MM.1S (cell line): ENCODE measurements around the gene M6PR.

Experiments
- DNase-seq: peaks from one replicate; pipeline ENCODE4 v3.0.0-alpha.2; 2015
- H2AFZ ChIP-seq: fragments of 300-600 bp; sonication (generic); 2 replicates; pipeline ENCODE4 v1.6.0; 2016; ENCODE audit warnings: antibody characterized with exemption, low read length
- H3F3A ChIP-seq: fragments of 300-600 bp; sonication (generic); 2 replicates; pipeline ENCODE4 v1.6.1; 2016; ENCODE audit warnings: mild to moderate bottlenecking, antibody characterized with exemption, low read length, moderate library complexity, mixed read lengths; ENCODE audit not compliant: insufficient read depth
- H3K27ac ChIP-seq: fragments of 300-600 bp; sonication (generic); 2 replicates; pipeline ENCODE4 v1.5.1; 2016; ENCODE audit warnings: mild to moderate bottlenecking, low read length
- H3K27me3 ChIP-seq: fragments of 300-600 bp; sonication (generic); replicated peaks from 2 replicates; pipeline ENCODE4 v1.6.0; 2016; ENCODE audit warnings: low read length; ENCODE audit not compliant: insufficient read depth
- H3K36me3 ChIP-seq: fragments of 300-600 bp; sonication (generic); replicated peaks from 2 replicates; pipeline ENCODE4 v1.6.1; 2016; ENCODE audit warnings: mild to moderate bottlenecking, low read length, mixed read lengths; ENCODE audit not compliant: insufficient read depth
- H3K4me1 ChIP-seq: fragments of 300-600 bp; sonication (generic); 2 replicates; pipeline ENCODE4 v1.6.1; 2016; ENCODE audit warnings: low read length, mixed read lengths
- H3K4me2 ChIP-seq: fragments of 300-600 bp; sonication (generic); 2 replicates; pipeline ENCODE4 v1.6.0; 2016; ENCODE audit warnings: low read depth, low read length
- H3K4me3 ChIP-seq: fragments of 300-600 bp; sonication (generic); 2 replicates; pipeline ENCODE4 v1.5.1; 2016; ENCODE audit warnings: low read length, mixed read lengths
- H3K79me2 ChIP-seq: fragments of 300-600 bp; sonication (generic); 2 replicates; pipeline ENCODE4 v1.6.1; 2016; ENCODE audit warnings: mixed run types, low read length, mixed read lengths
- H3K9ac ChIP-seq: fragments of 300-600 bp; sonication (generic); 2 replicates; pipeline ENCODE4 v1.6.1; 2016; ENCODE audit warnings: low read length, mixed read lengths
- H3K9me2 ChIP-seq: fragments of 300-600 bp; sonication (generic); replicated peaks from 2 replicates; pipeline ENCODE4 v1.6.1; 2016; ENCODE audit warnings: mild to moderate bottlenecking, low read length, mixed read lengths; ENCODE audit not compliant: insufficient read depth
- H3K9me3 ChIP-seq: fragments of 300-600 bp; sonication (generic); replicated peaks from 2 replicates; pipeline ENCODE4 v1.6.1; 2016; ENCODE audit warnings: mild to moderate bottlenecking, low read length, mixed read lengths; ENCODE audit not compliant: insufficient read depth
- H4K20me1 ChIP-seq: fragments of 300-600 bp; sonication (generic); 2 replicates; pipeline ENCODE4 v1.6.1; 2016; ENCODE audit warnings: mild to moderate bottlenecking, low read length, moderate library complexity, mixed read lengths; ENCODE audit not compliant: insufficient read depth
- CTCF ChIP-seq: fragments of 300-600 bp; sonication (generic); IDR thresholded peaks from 2 replicates; pipeline ENCODE4 v1.5.1; 2016; ENCODE audit warnings: antibody characterized with exemption, low read length, mixed read lengths
- EZH2 ChIP-seq: fragments of 300-600 bp; sonication (generic); optimal IDR thresholded peaks from 2 replicates; pipeline ENCODE3; 2017; ENCODE audit warnings: low read depth, mild to moderate bottlenecking, antibody characterized with exemption, low read length, mixed read lengths
- EZH2phosphoT487 ChIP-seq: fragments of 300-600 bp; sonication (generic); IDR thresholded peaks from 2 replicates; pipeline ENCODE4 v1.6.1; 2018; ENCODE audit warnings: antibody characterized with exemption, low read length

Gene M6PR

GRCh38 chr12:8947737-8948136 lies 1.7 kb downstream of the M6PR start:
- Histone ChIP-seq H3K4me2 (peak overlapping the region; percentile 84), H3K9ac (no peak overlapping the region), H3F3A (peaks cover 10% of the 10 kb centered on the region; the same call in 1 of the 2 replicates), H3K4me3 (peak overlapping the region; percentile 98; the same call in 1 of the 2 replicates), H2AFZ (no peak overlapping the region), H3K79me2 (peaks cover 44% of the 10 kb centered on the region), H3K36me3 (peaks cover 24% of the 10 kb centered on the region), H3K27me3 (no peaks in the 10 kb centered on the region), H3K4me1 (peaks cover 18% of the 10 kb centered on the region), H3K27ac (no peak overlapping the region), H3K9me3 (no peaks in the 10 kb centered on the region), H4K20me1 (0 out of 2 replicates have a peak, but pooled peaks cover 5% of the 10 kb centered on the region), H3K9me2 (no peaks in the 10 kb centered on the region)
- DNase-seq = no peak
- TF ChIP-seq EZH2 (no peak), EZH2phosphoT487 (no peak), CTCF (no peak)

GRCh38 chr12:8946733-8947132 lies 2.7 kb downstream of the M6PR start:
- Histone ChIP-seq H3F3A (peaks cover 10% of the 10 kb centered on the region; the same call in 1 of the 2 replicates), H3K9ac (no peak overlapping the region), H3K9me3 (no peaks in the 10 kb centered on the region), H3K27ac (no peak overlapping the region), H3K9me2 (no peaks in the 10 kb centered on the region), H4K20me1 (0 out of 2 replicates have a peak, but pooled peaks cover 5% of the 10 kb centered on the region), H3K27me3 (no peaks in the 10 kb centered on the region), H2AFZ (no peak overlapping the region), H3K36me3 (peaks cover 32% of the 10 kb centered on the region), H3K79me2 (peaks cover 44% of the 10 kb centered on the region), H3K4me3 (no peak overlapping the region), H3K4me1 (peaks cover 18% of the 10 kb centered on the region), H3K4me2 (peak overlapping the region; percentile 84; the same call in 1 of the 2 replicates)
- no peak for DNase-seq
- no peak for TF ChIP-seq EZH2phosphoT487
- TF ChIP-seq EZH2 = no peak
- no peak for TF ChIP-seq CTCF

- Histone ChIP-seq H3K36me3 (peaks cover 35% of the 10 kb centered on the region), H3K4me3 (no peak overlapping the region), H3K4me2 (no peak overlapping the region), H4K20me1 (0 out of 2 replicates have a peak, but pooled peaks cover 5% of the 10 kb centered on the region), H3K9me2 (no peaks in the 10 kb centered on the region), H3K27me3 (no peaks in the 10 kb centered on the region), H3K27ac (no peak overlapping the region), H3F3A (no peaks in the 10 kb centered on the region), H3K79me2 (peaks cover 36% of the 10 kb centered on the region), H3K9ac (no peak overlapping the region), H3K4me1 (peaks cover 18% of the 10 kb centered on the region), H2AFZ (no peak overlapping the region), H3K9me3 (no peaks in the 10 kb centered on the region)
- no peak for TF ChIP-seq EZH2
- no peak for TF ChIP-seq CTCF
- TF ChIP-seq EZH2phosphoT487 = no peak
- DNase-seq = no peak
Observed at GRCh38 chr12:8943565-8944186, 5.8 kb downstream of the M6PR start.
